ENCODE measurements around the gene NCKAP5.

Gene NCKAP5

GRCh38 chr2:132780651-132781050, 787.6 kb downstream of the NCKAP5 start:
- no peak for TF ChIP-seq CTCF (IDR thresholded peaks at IDR 0.05)
- H3K4me1 ChIP-seq (ENCODE audit: control insufficient read depth in 1 of 2, insufficient read depth in 1 of 2, low read depth in 1 of 2, low read length in 1 of 2): no peaks in the 10 kb centered on the region
- no peak overlapping the region for H3K4me3 ChIP-seq (ENCODE audit: low read depth in 1 of 2, low read length in 1 of 2)
- H3K9me3 ChIP-seq: no peaks in the 10 kb centered on the region
- no peaks in the 10 kb centered on the region for H3K27me3 ChIP-seq
- no peaks in the 10 kb centered on the region for H3K36me3 ChIP-seq
- H3K27ac ChIP-seq: no peak overlapping the region

- TF ChIP-seq CTCF (IDR thresholded peaks at IDR 0.05): no peak
- no peaks in the 10 kb centered on the region for H3K36me3 ChIP-seq
- no peaks in the 10 kb centered on the region for H3K4me1 ChIP-seq (ENCODE audit: control insufficient read depth in 1 of 2, insufficient read depth in 1 of 2, low read depth in 1 of 2, low read length in 1 of 2)
- no peaks in the 10 kb centered on the region for H3K9me3 ChIP-seq
- no peak overlapping the region for H3K27ac ChIP-seq
- H3K27me3 ChIP-seq: no peaks in the 10 kb centered on the region
- H3K4me3 ChIP-seq (ENCODE audit: low read depth in 1 of 2, low read length in 1 of 2): no peak overlapping the region
Observed at GRCh38 chr2:132779206-132779721, 789.0 kb downstream of the NCKAP5 start.

GRCh38 chr2:132776287-132776686, 792.0 kb downstream of the NCKAP5 start:
- Histone ChIP-seq H3K4me1 (ENCODE audit: control insufficient read depth in 1 of 2, insufficient read depth in 1 of 2, low read depth in 1 of 2, low read length in 1 of 2) (no peaks in the 10 kb centered on the region), H3K27ac (no peak overlapping the region), H3K27me3 (no peaks in the 10 kb centered on the region), H3K9me3 (no peaks in the 10 kb centered on the region), H3K4me3 (ENCODE audit: low read depth in 1 of 2, low read length in 1 of 2) (no peak overlapping the region), H3K36me3 (no peaks in the 10 kb centered on the region)
- no peak for TF ChIP-seq CTCF (IDR thresholded peaks at IDR 0.05)

- no peak for TF ChIP-seq CTCF (IDR thresholded peaks at IDR 0.05)
- Histone ChIP-seq H3K36me3 (no peaks in the 10 kb centered on the region), H3K27me3 (no peaks in the 10 kb centered on the region), H3K9me3 (no peaks in the 10 kb centered on the region), H3K27ac (no peak overlapping the region), H3K4me1 (ENCODE audit: control insufficient read depth in 1 of 2, insufficient read depth in 1 of 2, low read depth in 1 of 2, low read length in 1 of 2) (no peaks in the 10 kb centered on the region), H3K4me3 (ENCODE audit: low read depth in 1 of 2, low read length in 1 of 2) (no peak overlapping the region)
Observed at GRCh38 chr2:132774189-132774588, 794.1 kb downstream of the NCKAP5 start.

- TF ChIP-seq CTCF (IDR thresholded peaks at IDR 0.05): no peak
- Histone ChIP-seq H3K4me3 (ENCODE audit: low read depth in 1 of 2, low read length in 1 of 2) (no peak overlapping the region), H3K36me3 (no peaks in the 10 kb centered on the region), H3K27ac (no peak overlapping the region), H3K9me3 (no peaks in the 10 kb centered on the region), H3K27me3 (no peaks in the 10 kb centered on the region), H3K4me1 (ENCODE audit: control insufficient read depth in 1 of 2, insufficient read depth in 1 of 2, low read depth in 1 of 2, low read length in 1 of 2) (no peaks in the 10 kb centered on the region)
Observed at GRCh38 chr2:132773331-132773730, 794.9 kb downstream of the NCKAP5 start.

GRCh38 chr2:132772340-132772739, 795.9 kb downstream of the NCKAP5 start:
- TF ChIP-seq CTCF (IDR thresholded peaks at IDR 0.05): no peak
- no peaks in the 10 kb centered on the region for H3K36me3 ChIP-seq

More at GRCh38 chr2:132772340-132772739, 795.9 kb downstream of the NCKAP5 start:
- H3K4me1 ChIP-seq (ENCODE audit: control insufficient read depth in 1 of 2, insufficient read depth in 1 of 2, low read depth in 1 of 2, low read length in 1 of 2): no peaks in the 10 kb centered on the region
- H3K27me3 ChIP-seq: no peaks in the 10 kb centered on the region
- no peak overlapping the region for H3K27ac ChIP-seq
- no peaks in the 10 kb centered on the region for H3K9me3 ChIP-seq
- H3K4me3 ChIP-seq (ENCODE audit: low read depth in 1 of 2, low read length in 1 of 2): no peak overlapping the region
